ENCODE results near the gene R3HDM2. TPM values are rescaled to one million over a fixed set of nuclear protein-coding genes. Genes with fewer than 3 reads are reported as not detected.

R3HDM2 gene
- total RNA-seq: 10 to 100 TPM; 31.0 to 51.9 (median 41.6) TPM

DNA sequence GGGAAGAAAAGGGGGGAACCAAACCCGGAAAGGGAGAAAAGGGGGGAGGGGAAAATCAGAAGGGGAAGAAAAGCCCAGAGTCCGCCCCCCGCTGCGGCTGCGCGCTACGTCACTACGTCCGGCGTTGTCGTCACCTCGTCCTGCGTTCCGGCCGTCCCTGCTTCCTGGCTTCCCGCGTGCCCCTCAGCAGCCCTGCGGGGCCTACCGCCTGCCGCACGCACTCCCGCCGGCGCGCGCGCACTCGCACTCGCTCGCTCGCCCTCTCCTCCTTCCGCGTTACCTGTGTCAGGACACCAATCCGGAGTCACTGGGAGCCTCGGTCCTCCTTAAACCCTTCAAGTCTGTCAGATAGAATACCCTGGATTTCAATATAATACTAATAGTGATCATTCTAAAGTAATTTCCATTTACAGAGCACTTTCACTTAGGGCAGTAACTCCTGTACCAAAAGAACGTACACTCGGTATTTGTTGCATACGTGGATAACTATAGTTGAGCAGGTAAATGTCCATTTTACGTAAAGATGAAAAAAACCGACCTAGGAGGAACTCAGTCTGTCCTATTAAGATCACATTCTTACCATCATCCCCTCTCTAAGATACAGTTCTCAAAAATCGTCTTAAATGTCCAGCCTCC is at the start of gene R3HDM2:
Gene R3HDM2, minus strand, starts transcription at position 113 of the 636 bp plus-strand sequence. CDS start 120,615 bp downstream, outside the sequence.
- H3K4me1 ChIP-seq: peaks cover 0 to 33% (median 6%) of the 10 kb centered on the region in 4 donors
- H3K36me3 ChIP-seq: no peaks in the 10 kb centered on the region
- H3K4me3 ChIP-seq: peak within 1 kb of the TSS; percentile 65 to 79 (median 72)
- TF ChIP-seq, protein P1, sequence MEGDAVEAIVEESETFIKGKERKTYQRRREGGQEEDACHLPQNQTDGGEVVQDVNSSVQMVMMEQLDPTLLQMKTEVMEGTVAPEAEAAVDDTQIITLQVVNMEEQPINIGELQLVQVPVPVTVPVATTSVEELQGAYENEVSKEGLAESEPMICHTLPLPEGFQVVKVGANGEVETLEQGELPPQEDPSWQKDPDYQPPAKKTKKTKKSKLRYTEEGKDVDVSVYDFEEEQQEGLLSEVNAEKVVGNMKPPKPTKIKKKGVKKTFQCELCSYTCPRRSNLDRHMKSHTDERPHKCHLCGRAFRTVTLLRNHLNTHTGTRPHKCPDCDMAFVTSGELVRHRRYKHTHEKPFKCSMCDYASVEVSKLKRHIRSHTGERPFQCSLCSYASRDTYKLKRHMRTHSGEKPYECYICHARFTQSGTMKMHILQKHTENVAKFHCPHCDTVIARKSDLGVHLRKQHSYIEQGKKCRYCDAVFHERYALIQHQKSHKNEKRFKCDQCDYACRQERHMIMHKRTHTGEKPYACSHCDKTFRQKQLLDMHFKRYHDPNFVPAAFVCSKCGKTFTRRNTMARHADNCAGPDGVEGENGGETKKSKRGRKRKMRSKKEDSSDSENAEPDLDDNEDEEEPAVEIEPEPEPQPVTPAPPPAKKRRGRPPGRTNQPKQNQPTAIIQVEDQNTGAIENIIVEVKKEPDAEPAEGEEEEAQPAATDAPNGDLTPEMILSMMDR (IDR thresholded peaks at IDR 0.05): peak in 1 of 5 experiments; percentile 43
- peak; percentile 63 to 98 for TF ChIP-seq EP300 (IDR thresholded peaks at IDR 0.05)
- peak; percentile 87 to 90 for TF ChIP-seq POLR2A (IDR thresholded peaks at IDR 0.05)
- H3K27me3 ChIP-seq: no peaks in the 10 kb centered on the region
- H3K9me3 ChIP-seq: no peaks in the 10 kb centered on the region
- peak; percentile 86 to 89 for DNase-seq (ENCODE audit: low spot score in 2 of 2)
- peak within 1 kb of the TSS; percentile 89 to 96 (median 92) for H3K27ac ChIP-seq
- 2 to 3% methylated on average over 41 of the region's 41 CpGs for WGBS, 2 donors

DNA sequence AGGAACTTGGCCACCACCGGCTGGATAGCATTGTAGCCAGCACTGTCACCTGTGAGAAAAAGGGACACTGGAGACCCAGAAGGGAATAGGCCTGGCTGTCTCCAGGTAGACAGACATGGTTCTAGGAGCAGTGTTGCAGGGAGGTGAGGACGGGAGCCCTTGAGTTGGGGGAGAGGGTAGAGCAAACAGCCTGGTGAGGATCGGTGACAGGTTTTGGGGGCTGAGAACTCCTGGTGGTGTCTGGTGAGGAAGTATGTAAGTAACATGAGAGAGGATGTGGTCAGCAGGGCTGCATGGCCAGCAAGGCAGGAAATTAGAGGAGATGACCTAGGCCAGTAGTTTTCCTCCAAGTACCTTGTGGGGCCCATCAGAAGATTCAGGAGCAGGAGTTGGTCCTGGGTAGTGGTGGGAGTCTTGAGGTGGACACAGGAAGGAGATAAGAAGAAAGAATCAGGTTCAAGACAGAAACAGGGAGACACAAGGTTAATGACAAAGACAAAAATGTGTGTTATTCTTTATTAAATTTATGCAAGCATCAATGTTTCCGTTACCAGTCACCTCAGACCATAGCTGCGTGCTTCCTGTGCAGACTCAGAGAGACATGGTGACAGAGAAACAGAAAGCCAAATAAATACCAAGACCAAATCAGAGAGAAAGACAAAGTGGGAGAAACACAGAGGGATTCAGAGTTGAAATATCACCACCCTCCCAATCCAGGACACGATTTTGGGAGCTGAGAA is 48.7 kb upstream of the R3HDM2 start, which contains the start of gene ARHGAP9:
Gene ARHGAP9, minus strand, starts transcription at position 491 of the 740 bp plus-strand sequence. Its CDS starts 460 bp downstream, at position 31.
- no peak for DNase-seq (ENCODE audit: low spot score in 2 of 2)
- TF ChIP-seq, protein P1 (IDR thresholded peaks at IDR 0.05): no peak
- H3K27me3 ChIP-seq: peaks cover 3 to 40% of the 10 kb centered on the region in 2 donors
- WGBS, 2 donors: 68 to 73% methylated on average over 6 of the region's 6 CpGs
- no peaks in the 10 kb centered on the region for H3K9me3 ChIP-seq
- H3K27ac ChIP-seq: peak within 1 kb of the TSS in 3 of 4 donors; percentile 50 to 85 (median 63)
- H3K4me1 ChIP-seq: peaks cover 0 to 17% (median 14%) of the 10 kb centered on the region in 4 donors
- no peaks in the 10 kb centered on the region for H3K36me3 ChIP-seq
- peak within 1 kb of the TSS in 1 of 4 donors; percentile 44 for H3K4me3 ChIP-seq

DNA sequence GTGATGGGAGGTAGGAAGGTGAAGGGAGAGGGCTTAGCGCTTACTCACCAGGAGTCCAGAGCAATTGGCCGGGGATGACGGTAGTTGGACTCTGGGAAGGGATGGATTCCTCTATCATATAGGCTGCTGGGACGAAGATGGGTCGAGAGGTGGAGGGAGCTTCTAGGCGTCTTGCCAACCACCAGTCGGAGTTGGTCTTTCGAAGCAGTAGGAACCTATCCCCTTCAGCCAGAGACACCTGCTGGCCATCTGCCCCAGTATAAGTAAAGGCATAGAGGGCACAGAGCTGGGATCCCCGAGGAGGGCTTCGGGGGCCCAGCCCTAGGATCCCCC is 48.2 kb upstream of the R3HDM2 start:
- peaks cover 0 to 17% (median 14%) of the 10 kb centered on the region in 4 donors for H3K4me1 ChIP-seq
- peaks cover 3 to 45% of the 10 kb centered on the region in 2 donors for H3K27me3 ChIP-seq
- H3K4me3 ChIP-seq: peak overlapping the region in 1 of 4 donors; percentile 44
- no peaks in the 10 kb centered on the region for H3K9me3 ChIP-seq
- H3K36me3 ChIP-seq: no peaks in the 10 kb centered on the region
- WGBS, 2 donors: 80 to 85% methylated on average over 10 of the region's 10 CpGs
- no peak for TF ChIP-seq POLR2A (IDR thresholded peaks at IDR 0.05)
- H3K27ac ChIP-seq: peak overlapping the region in 2 of 4 donors; percentile 63 to 85
- no peak for DNase-seq (ENCODE audit: low spot score in 2 of 2)

DNA sequence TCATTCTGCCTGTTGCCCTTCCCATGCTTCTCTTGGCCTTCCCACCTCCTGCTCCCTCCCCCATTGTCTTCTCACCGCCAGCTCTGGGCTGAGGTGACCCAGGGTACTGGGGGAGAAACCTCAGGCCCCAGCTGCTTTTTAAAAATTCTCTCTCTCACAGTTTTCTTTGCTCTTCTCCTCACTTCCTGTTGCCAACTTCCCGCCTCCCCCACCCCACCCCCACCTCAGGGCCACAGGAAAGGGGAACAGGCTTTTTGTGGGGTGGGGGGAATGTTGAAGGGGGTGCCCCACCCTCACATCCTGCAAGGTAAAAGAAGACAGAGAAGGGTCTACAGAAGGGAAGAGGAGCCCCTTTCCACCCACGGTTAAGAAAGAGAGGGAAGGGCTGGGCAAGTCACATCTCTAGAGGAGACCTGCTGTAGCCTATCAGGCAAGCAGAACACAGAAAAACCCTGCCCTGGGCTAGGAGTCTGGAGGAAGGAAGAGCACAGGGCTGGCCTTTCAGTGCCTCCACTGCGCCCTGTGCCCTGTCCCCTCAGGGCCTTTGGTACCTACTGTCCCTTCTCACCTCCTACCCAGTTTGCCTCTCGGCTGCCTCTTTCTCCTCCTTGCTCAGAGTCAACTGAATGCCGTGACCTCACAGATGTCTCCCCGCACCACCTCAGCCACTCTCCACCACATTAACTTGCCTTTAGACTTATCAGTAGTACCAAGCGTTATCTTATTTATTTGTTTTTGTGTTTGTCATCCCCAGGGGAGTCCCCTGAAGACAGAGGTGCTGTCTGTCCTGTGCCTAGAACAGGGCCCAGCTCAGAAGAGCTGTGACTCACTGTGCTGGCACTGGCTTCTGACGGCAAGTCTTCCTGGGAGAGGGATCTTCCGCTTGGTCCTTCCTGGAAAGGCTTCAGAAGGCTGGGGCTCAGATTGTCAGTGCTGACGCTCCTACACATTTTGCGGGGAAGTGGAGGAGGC is 47.2 kb upstream of the R3HDM2 start:
- Histone ChIP-seq H3K36me3 (no peaks in the 10 kb centered on the region), H3K27ac (peak overlapping the region in 3 of 4 donors; percentile 50 to 85 (median 63)), H3K4me1 (peaks cover 0 to 17% (median 14%) of the 10 kb centered on the region in 4 donors), H3K4me3 (peak overlapping the region; percentile 2 to 51 (median 26)), H3K27me3 (peaks cover 3 to 55% of the 10 kb centered on the region in 2 donors), H3K9me3 (no peaks in the 10 kb centered on the region)
- TF ChIP-seq EP300 (IDR thresholded peaks at IDR 0.05) (no peak), POLR2A (IDR thresholded peaks at IDR 0.05) (no peak)
- TF ChIP-seq, protein P1 (IDR thresholded peaks at IDR 0.05): no peak
- 54 to 59% methylated on average over 11 to 12 of the region's 12 CpGs for WGBS, 2 donors
- no peak for DNase-seq (ENCODE audit: low spot score in 2 of 2)
